ENCODE measurements around the gene MED15.

The MED15 gene

DNA sequence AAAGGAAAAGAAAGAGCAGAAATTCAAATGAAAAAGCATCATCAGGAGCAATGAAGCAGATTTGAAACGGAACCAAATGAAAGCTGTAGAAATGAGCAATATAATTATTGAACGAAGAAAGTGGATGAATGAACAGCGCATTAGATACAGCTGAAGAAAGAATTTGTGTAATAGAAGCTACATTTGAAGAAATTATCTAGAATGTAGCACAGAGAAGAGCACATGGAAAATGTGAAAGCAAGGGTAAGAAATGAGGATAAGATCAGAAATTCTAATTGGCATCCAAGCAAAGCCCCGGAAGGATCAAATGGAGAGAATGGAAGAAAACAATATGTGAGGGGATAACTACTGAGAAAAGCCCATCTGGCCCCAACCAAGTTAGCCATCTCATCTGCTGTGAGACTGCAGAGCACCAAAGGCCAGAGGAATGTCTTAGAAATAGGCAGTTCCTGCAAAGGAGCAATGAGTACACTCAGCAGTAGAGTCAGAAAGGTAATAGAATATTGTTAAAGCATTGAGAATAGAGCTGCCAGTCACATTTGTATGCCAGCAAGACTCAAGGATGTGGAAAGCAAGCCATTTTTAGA, 51.9 kb downstream of the MED15 start:
- H3K27me3 ChIP-seq (ENCODE audit: insufficient read depth, low read length, poor library complexity, severe bottlenecking), result no peaks in the 10 kb centered on the region
- H3K9me2 ChIP-seq (replicated peaks; ENCODE audit: low read depth, low read length), result no peaks in the 10 kb centered on the region
- peaks cover 17% of the 10 kb centered on the region for H3K4me1 ChIP-seq (ENCODE audit: insufficient read depth, low read length, poor library complexity, severe bottlenecking)
- no peaks in the 10 kb centered on the region; the same call in 1 of the 2 replicates for H3F3A ChIP-seq (ENCODE audit: low read depth)
- peaks cover 10% of the 10 kb centered on the region; the same call in 1 of the 2 replicates for H3K9me3 ChIP-seq (ENCODE audit: insufficient read depth, low read depth, low read length)
- H3K36me3 ChIP-seq (ENCODE audit: insufficient read depth, low read length), result peaks cover 75% of the 10 kb centered on the region
- no peak overlapping the region for H3K4me3 ChIP-seq (ENCODE audit: low read length, poor library complexity, severe bottlenecking)
- no peak overlapping the region for H3K9ac ChIP-seq (ENCODE audit: low read depth, low read length, poor library complexity, severe bottlenecking)
- H3K4me2 ChIP-seq (ENCODE audit: low read depth, low read length, poor library complexity, severe bottlenecking), result no peak overlapping the region
- no peaks in the 10 kb centered on the region; the same call in 1 of the 2 replicates for H3K79me2 ChIP-seq (ENCODE audit: insufficient read depth, low read length)
- H2AFZ ChIP-seq (ENCODE audit: low read length), result no peak overlapping the region
- no peak for TF ChIP-seq EZH2phosphoT487 (IDR thresholded peaks at IDR 0.05; ENCODE audit: borderline replicate concordance)
- TF ChIP-seq, protein P1, sequence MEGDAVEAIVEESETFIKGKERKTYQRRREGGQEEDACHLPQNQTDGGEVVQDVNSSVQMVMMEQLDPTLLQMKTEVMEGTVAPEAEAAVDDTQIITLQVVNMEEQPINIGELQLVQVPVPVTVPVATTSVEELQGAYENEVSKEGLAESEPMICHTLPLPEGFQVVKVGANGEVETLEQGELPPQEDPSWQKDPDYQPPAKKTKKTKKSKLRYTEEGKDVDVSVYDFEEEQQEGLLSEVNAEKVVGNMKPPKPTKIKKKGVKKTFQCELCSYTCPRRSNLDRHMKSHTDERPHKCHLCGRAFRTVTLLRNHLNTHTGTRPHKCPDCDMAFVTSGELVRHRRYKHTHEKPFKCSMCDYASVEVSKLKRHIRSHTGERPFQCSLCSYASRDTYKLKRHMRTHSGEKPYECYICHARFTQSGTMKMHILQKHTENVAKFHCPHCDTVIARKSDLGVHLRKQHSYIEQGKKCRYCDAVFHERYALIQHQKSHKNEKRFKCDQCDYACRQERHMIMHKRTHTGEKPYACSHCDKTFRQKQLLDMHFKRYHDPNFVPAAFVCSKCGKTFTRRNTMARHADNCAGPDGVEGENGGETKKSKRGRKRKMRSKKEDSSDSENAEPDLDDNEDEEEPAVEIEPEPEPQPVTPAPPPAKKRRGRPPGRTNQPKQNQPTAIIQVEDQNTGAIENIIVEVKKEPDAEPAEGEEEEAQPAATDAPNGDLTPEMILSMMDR (conservative IDR thresholded peaks at IDR 0.05; ENCODE audit: low read length), result no peak
- no peaks in the 10 kb centered on the region for H4K20me1 ChIP-seq (ENCODE audit: insufficient read depth, low read length, poor library complexity, severe bottlenecking)

DNA sequence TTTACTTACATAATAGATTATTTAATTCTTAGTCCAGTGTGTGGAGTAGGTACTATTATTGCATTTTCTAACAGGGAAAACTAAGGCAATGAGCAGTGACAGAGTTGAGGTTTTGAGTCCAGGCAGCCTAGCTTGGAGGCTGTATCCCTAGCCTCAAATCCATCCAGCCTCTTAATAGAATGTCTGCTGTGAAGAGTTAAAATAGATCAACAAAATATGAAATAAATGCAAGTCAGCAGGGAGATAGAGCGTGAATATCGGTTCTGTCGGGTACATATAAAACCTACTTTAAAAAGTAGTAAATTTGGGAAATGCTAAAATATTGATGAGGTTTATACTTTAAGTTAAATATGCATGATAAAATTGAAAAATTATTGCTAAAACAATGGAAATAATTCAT, 53.3 kb downstream of the MED15 start:
- no peaks in the 10 kb centered on the region for H4K20me1 ChIP-seq (ENCODE audit: insufficient read depth, low read length, poor library complexity, severe bottlenecking)
- peaks cover 74% of the 10 kb centered on the region for H3K36me3 ChIP-seq (ENCODE audit: insufficient read depth, low read length)
- no peak overlapping the region for H3K4me2 ChIP-seq (ENCODE audit: low read depth, low read length, poor library complexity, severe bottlenecking)
- peaks cover 10% of the 10 kb centered on the region; the same call in 1 of the 2 replicates for H3K9me3 ChIP-seq (ENCODE audit: insufficient read depth, low read depth, low read length)
- H3K27me3 ChIP-seq (ENCODE audit: insufficient read depth, low read length, poor library complexity, severe bottlenecking), result no peaks in the 10 kb centered on the region
- H3K4me1 ChIP-seq (ENCODE audit: insufficient read depth, low read length, poor library complexity, severe bottlenecking), result peaks cover 17% of the 10 kb centered on the region
- H3F3A ChIP-seq (ENCODE audit: low read depth), result no peaks in the 10 kb centered on the region; the same call in 1 of the 2 replicates
- no peak overlapping the region for H3K9ac ChIP-seq (ENCODE audit: low read depth, low read length, poor library complexity, severe bottlenecking)
- H3K9me2 ChIP-seq (replicated peaks; ENCODE audit: low read depth, low read length), result no peaks in the 10 kb centered on the region
- no peak overlapping the region for H2AFZ ChIP-seq (ENCODE audit: low read length)
- no peaks in the 10 kb centered on the region; the same call in 1 of the 2 replicates for H3K79me2 ChIP-seq (ENCODE audit: insufficient read depth, low read length)
- H3K4me3 ChIP-seq (ENCODE audit: low read length, poor library complexity, severe bottlenecking), result no peak overlapping the region
- no peak for TF ChIP-seq EZH2phosphoT487 (IDR thresholded peaks at IDR 0.05; ENCODE audit: borderline replicate concordance)
- TF ChIP-seq, protein P1 (conservative IDR thresholded peaks at IDR 0.05; ENCODE audit: low read length), result no peak

DNA sequence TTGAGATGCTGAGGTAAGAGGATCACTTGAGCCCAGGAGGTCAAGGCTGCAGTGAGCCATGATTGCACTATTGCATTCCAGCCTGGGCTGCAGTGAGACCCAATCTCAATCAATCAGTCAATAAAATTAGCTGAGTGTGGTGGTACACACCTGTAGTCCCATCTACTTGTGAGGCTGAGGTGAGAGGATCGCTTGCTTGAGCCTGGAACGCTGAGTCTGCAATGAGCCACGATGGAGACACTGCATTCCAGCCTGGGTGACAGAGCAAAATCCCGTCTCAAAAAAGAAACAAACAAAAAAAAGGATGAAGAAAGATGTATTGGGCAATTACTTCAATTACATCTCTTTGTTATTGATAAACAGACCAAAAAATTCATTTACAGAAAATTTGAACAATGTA, 54.5 kb downstream of the MED15 start:
- H3K9ac ChIP-seq (ENCODE audit: low read depth, low read length, poor library complexity, severe bottlenecking), result no peak overlapping the region
- H3F3A ChIP-seq (ENCODE audit: low read depth), result no peaks in the 10 kb centered on the region; the same call in 1 of the 2 replicates
- TF ChIP-seq, protein P1 (conservative IDR thresholded peaks at IDR 0.05; ENCODE audit: low read length), result no peak
- TF ChIP-seq EZH2phosphoT487 (IDR thresholded peaks at IDR 0.05; ENCODE audit: borderline replicate concordance), result no peak
- no peak overlapping the region for H2AFZ ChIP-seq (ENCODE audit: low read length)
- H3K36me3 ChIP-seq (ENCODE audit: insufficient read depth, low read length), result peaks cover 76% of the 10 kb centered on the region
- no peak overlapping the region for H3K4me3 ChIP-seq (ENCODE audit: low read length, poor library complexity, severe bottlenecking)
- H3K9me3 ChIP-seq (ENCODE audit: insufficient read depth, low read depth, low read length), result peaks cover 10% of the 10 kb centered on the region; the same call in 1 of the 2 replicates
- no peaks in the 10 kb centered on the region for H3K27me3 ChIP-seq (ENCODE audit: insufficient read depth, low read length, poor library complexity, severe bottlenecking)
- no peaks in the 10 kb centered on the region; the same call in 1 of the 2 replicates for H3K79me2 ChIP-seq (ENCODE audit: insufficient read depth, low read length)
- H3K4me1 ChIP-seq (ENCODE audit: insufficient read depth, low read length, poor library complexity, severe bottlenecking), result peaks cover 12% of the 10 kb centered on the region
- H3K4me2 ChIP-seq (ENCODE audit: low read depth, low read length, poor library complexity, severe bottlenecking), result no peak overlapping the region
- H3K9me2 ChIP-seq (replicated peaks; ENCODE audit: low read depth, low read length), result no peaks in the 10 kb centered on the region
- H4K20me1 ChIP-seq (ENCODE audit: insufficient read depth, low read length, poor library complexity, severe bottlenecking), result no peaks in the 10 kb centered on the region
